SU-DHL-6 (cell line): ENCODE results near the gene ELMO1.

Source experiments
- EZH2phosphoT487 ChIP-seq: fragments of 200-600 bp; sonication (generic), shearing (Covaris generic); conservative IDR thresholded peaks from 2 replicates; pipeline ENCODE4 v1.6.1; 2018; ENCODE audit warnings: mild to moderate bottlenecking, antibody characterized with exemption, low read length, moderate library complexity, mixed read lengths
- TF ChIP-seq, protein P1 (sequence below): fragments of 200-600 bp; sonication (generic); IDR thresholded peaks from one replicate; pipeline ENCODE4 v1.5.1; 2017; ENCODE audit warnings: antibody characterized with exemption, mild to moderate bottlenecking, low read length, moderate library complexity; ENCODE audit not compliant: insufficient read depth, poor library complexity, severe bottlenecking

DNA sequence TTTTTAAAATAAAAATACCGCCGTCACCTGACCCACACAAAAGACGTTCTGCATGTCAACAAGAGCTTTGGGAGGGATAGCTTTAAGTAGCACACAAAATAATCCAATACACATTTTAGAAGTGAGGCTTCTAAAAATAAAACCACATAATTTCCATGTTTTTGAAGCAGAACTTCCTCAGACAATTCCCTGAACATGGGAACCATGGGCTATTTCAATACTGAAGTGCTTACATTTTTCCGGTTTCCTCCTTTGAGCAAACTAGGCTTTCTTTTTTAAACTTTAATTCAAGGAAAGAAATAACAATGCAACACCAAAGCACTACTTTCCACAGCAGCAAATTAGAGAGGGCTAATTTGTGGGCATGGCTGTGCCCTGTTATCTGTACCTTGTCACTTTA is 59.9 kb downstream of the ELMO1 start:
- TF ChIP-seq, protein P1, sequence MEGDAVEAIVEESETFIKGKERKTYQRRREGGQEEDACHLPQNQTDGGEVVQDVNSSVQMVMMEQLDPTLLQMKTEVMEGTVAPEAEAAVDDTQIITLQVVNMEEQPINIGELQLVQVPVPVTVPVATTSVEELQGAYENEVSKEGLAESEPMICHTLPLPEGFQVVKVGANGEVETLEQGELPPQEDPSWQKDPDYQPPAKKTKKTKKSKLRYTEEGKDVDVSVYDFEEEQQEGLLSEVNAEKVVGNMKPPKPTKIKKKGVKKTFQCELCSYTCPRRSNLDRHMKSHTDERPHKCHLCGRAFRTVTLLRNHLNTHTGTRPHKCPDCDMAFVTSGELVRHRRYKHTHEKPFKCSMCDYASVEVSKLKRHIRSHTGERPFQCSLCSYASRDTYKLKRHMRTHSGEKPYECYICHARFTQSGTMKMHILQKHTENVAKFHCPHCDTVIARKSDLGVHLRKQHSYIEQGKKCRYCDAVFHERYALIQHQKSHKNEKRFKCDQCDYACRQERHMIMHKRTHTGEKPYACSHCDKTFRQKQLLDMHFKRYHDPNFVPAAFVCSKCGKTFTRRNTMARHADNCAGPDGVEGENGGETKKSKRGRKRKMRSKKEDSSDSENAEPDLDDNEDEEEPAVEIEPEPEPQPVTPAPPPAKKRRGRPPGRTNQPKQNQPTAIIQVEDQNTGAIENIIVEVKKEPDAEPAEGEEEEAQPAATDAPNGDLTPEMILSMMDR = no peak
- no peak for TF ChIP-seq EZH2phosphoT487
